NCI-H1436 treated with DMSO at 0.1 percent for 48 hours (cell line): ENCODE measurements around the gene C22orf39.
"Not testable (repeated sequence)": the region's sequence is repeated elsewhere in the genome, so short reads cannot be mapped to it uniquely, and the experiment has no call there.

Source experiments
- DNase-seq: peaks from one replicate; lab custom pipeline; 2025; lab: John Stamatoyannopoulos, UW

The C22orf39 gene

GRCh38 chr22:19453718-19454117 lies 6.2 kb upstream of the C22orf39 start:
- no peak for DNase-seq

GRCh38 chr22:19451570-19451969 lies 4.1 kb upstream of the C22orf39 start:
- DNase-seq: no peak

- no peak for DNase-seq
These were observed 3.1 kb upstream of the C22orf39 start for GRCh38 chr22:19450363-19451175.

GRCh38 chr22:19449422-19449767 lies 1.9 kb upstream of the C22orf39 start:
- DNase-seq: no peak

GRCh38 chr22:19448739-19449421 lies 1.4 kb upstream of the C22orf39 start:
- no peak for DNase-seq

- DNase-seq: peak; percentile 78
These were observed 631 bp upstream of the C22orf39 start for GRCh38 chr22:19448076-19448607.

- no peak for DNase-seq
These were observed 745 bp downstream of the C22orf39 start for GRCh38 chr22:19446603-19447329.

GRCh38 chr22:19445279-19445982 lies 2.1 kb downstream of the C22orf39 start:
- DNase-seq: not testable (repeated sequence)

GRCh38 chr22:19443544-19444211 lies 3.8 kb downstream of the C22orf39 start:
- DNase-seq: no peak

GRCh38 chr22:19442166-19442565 lies 5.3 kb downstream of the C22orf39 start:
- no peak for DNase-seq

GRCh38 chr22:19440411-19441195 lies 6.9 kb downstream of the C22orf39 start:
- no peak for DNase-seq

GRCh38 chr22:19438298-19438697 lies 9.2 kb downstream of the C22orf39 start:
- no peak for DNase-seq

- DNase-seq: not testable (repeated sequence)
These were observed 10.9 kb downstream of the C22orf39 start for GRCh38 chr22:19436444-19437161.

- DNase-seq: no peak
These were observed 12.5 kb downstream of the C22orf39 start for GRCh38 chr22:19434829-19435580.

GRCh38 chr22:19434401-19434800 lies 13.1 kb downstream of the C22orf39 start:
- no peak for DNase-seq

- peak; percentile 40 for DNase-seq
These were observed 15.2 kb downstream of the C22orf39 start, which contains the start of gene MRPL40 for GRCh38 chr22:19432133-19432851. TSS of gene MRPL40 (plus strand) at chr22:19432545. CDS start at chr22:19432555, 10 bp downstream.

- DNase-seq: no peak
These were observed 15.8 kb downstream of the C22orf39 start, which contains the start of gene HIRA for GRCh38 chr22:19431649-19432132. TSS of gene HIRA (minus strand) at chr22:19431733. CDS start at chr22:19431476, 257 bp downstream.
